ENCODE results near the gene SYTL5. TPM values are rescaled to one million over a fixed set of nuclear protein-coding genes. Genes with fewer than 3 reads are reported as not detected.

SYTL5 gene
- total RNA-seq, 1 donor from 2014 or later, result 0.08 TPM

- DNase-seq (ENCODE audit: low read depth), result no peak
- H3K4me3 ChIP-seq (ENCODE audit: low read depth, low read length), result no peak overlapping the region
- no peaks in the 10 kb centered on the region for H3K36me3 ChIP-seq (ENCODE audit: control insufficient read depth, insufficient read depth, low read length)
- no peaks in the 10 kb centered on the region for H3K27me3 ChIP-seq (ENCODE audit: control insufficient read depth, insufficient read depth, low read length)
- TF ChIP-seq CTCF (IDR thresholded peaks at IDR 0.05; ENCODE audit: insufficient read depth, low read length, poor library complexity, severe bottlenecking), result no peak
Measured at GRCh38 chrX:38105216-38105725, 98.9 kb downstream of the SYTL5 start.

GRCh38 chrX:38106991-38107655 is 100.8 kb downstream of the SYTL5 start:
- no peaks in the 10 kb centered on the region for H3K36me3 ChIP-seq (ENCODE audit: control insufficient read depth, insufficient read depth, low read length)
- DNase-seq (ENCODE audit: low read depth), result no peak
- no peak for TF ChIP-seq CTCF (IDR thresholded peaks at IDR 0.05; ENCODE audit: insufficient read depth, low read length, poor library complexity, severe bottlenecking)

GRCh38 chrX:38108364-38108763 is 102.0 kb downstream of the SYTL5 start:
- no peaks in the 10 kb centered on the region for H3K36me3 ChIP-seq (ENCODE audit: control insufficient read depth, insufficient read depth, low read length)
- H3K27me3 ChIP-seq (ENCODE audit: control insufficient read depth, insufficient read depth, low read length), result no peaks in the 10 kb centered on the region
- no peak overlapping the region for H3K4me3 ChIP-seq (ENCODE audit: low read depth, low read length)
- no peak for TF ChIP-seq CTCF (IDR thresholded peaks at IDR 0.05; ENCODE audit: insufficient read depth, low read length, poor library complexity, severe bottlenecking)
- no peak for DNase-seq (ENCODE audit: low read depth)

More at GRCh38 chrX:38106991-38107655, 100.8 kb downstream of the SYTL5 start:
- no peak overlapping the region for H3K4me3 ChIP-seq (ENCODE audit: low read depth, low read length)
- H3K27me3 ChIP-seq (ENCODE audit: control insufficient read depth, insufficient read depth, low read length), result no peaks in the 10 kb centered on the region

- no peak for TF ChIP-seq CTCF (IDR thresholded peaks at IDR 0.05; ENCODE audit: insufficient read depth, low read length, poor library complexity, severe bottlenecking)
- Histone ChIP-seq H3K36me3 (ENCODE audit: control insufficient read depth, insufficient read depth, low read length) (no peaks in the 10 kb centered on the region), H3K4me3 (ENCODE audit: low read depth, low read length) (no peak overlapping the region), H3K27me3 (ENCODE audit: control insufficient read depth, insufficient read depth, low read length) (no peaks in the 10 kb centered on the region)
- DNase-seq (ENCODE audit: low read depth), result no peak
Measured at GRCh38 chrX:38109042-38109898, 102.9 kb downstream of the SYTL5 start.

GRCh38 chrX:38110231-38110630 is 103.9 kb downstream of the SYTL5 start:
- no peak for TF ChIP-seq CTCF (IDR thresholded peaks at IDR 0.05; ENCODE audit: insufficient read depth, low read length, poor library complexity, severe bottlenecking)
- Histone ChIP-seq H3K36me3 (ENCODE audit: control insufficient read depth, insufficient read depth, low read length) (no peaks in the 10 kb centered on the region), H3K4me3 (ENCODE audit: low read depth, low read length) (no peak overlapping the region), H3K27me3 (ENCODE audit: control insufficient read depth, insufficient read depth, low read length) (no peaks in the 10 kb centered on the region)
- no peak for DNase-seq (ENCODE audit: low read depth)
